Measurements from ENCODE around the gene CDK3. TPM values are rescaled to one million over a fixed set of nuclear protein-coding genes. Genes with fewer than 3 reads are reported as not detected.
A peak's percentile ranks its signal among the peaks of the same experiment; 100 is the strongest.
"Not testable (repeated sequence)": the region's sequence is repeated elsewhere in the genome, so short reads cannot be mapped to it uniquely, and the experiment has no call there.

The CDK3 gene
- total RNA-seq = 4.3 TPM
- long read RNA-seq, partial matches to known transcripts = 0 of 1 reads
- long read RNA-seq, other reads (novel, unspliced or antisense) = 0 of 1 reads

DNA sequence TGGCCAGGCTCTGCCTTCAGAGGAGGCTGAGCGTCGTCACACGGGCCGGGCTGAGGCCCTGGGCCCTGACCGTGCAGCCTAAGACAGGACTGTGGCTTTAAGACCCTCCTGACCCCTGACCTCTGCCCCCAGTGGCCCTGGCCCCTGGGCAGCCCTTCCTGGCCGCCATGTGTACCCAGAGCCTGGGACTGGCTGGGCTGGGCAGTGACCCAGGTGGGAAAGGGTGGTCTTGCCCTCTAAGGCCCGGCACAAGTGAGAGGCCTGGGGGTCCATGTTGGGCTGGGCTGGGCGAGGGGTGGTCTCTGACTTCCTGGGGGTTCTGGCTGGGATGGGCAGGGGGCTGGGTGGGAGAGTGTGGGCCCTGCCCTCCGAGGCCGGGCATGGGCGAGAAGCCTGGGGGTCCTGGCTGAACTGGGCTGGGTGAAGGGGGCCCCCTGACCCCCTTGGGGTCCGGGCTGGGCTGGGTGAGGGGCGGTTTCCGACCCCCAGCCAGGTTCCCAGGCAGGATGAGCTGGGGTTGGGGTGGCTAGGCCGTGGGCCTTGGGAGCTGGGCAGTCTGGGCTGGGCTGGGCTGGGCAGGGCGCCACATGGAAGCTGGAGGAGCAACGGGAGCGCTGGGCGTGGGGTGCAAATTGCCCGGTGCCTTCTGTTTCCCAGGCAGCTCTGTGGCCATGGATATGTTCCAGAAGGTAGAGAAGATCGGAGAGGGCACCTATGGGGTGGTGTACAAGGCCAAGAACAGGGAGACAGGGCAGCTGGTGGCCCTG is at the start of gene CDK3:
CDK3 (plus strand) TSS at position 101 of the 767 bp plus-strand sequence; CDS start at position 672, 571 bp downstream.
- DNase-seq (ENCODE audit: low spot score) = no peak

DNA sequence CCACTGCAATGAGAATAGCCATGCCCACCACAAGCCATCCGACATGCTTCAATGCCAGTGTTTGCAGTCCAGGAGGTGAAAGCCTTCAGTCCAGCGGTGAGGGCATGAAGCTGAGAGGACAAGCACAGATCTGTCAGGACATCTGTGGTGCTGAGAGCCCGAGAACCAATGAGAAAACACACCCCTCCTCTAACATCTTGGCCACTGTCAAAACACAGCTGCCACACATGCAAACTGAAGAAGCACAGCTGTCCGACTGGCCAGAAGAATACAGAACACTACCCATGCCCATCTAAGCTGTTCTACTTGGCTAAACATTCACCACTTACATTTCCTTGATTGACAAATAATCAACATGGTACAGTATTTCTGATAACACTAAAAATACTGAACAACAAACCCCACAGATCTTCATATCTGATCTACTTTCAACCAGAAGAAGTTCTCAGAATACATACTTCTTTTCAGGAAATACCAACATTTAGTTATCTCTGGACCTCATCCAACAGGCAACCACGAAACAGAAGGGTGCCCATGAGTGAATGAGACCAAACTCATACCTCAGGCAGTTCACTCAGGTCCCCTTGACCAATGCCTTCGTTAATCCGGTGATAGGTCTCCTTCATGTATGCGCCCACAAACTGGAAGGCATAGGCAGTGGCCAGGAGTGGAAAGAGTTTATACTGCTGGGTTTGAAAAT is 49.6 kb upstream of the CDK3 start:
- DNase-seq (ENCODE audit: low spot score) = no peak

DNA sequence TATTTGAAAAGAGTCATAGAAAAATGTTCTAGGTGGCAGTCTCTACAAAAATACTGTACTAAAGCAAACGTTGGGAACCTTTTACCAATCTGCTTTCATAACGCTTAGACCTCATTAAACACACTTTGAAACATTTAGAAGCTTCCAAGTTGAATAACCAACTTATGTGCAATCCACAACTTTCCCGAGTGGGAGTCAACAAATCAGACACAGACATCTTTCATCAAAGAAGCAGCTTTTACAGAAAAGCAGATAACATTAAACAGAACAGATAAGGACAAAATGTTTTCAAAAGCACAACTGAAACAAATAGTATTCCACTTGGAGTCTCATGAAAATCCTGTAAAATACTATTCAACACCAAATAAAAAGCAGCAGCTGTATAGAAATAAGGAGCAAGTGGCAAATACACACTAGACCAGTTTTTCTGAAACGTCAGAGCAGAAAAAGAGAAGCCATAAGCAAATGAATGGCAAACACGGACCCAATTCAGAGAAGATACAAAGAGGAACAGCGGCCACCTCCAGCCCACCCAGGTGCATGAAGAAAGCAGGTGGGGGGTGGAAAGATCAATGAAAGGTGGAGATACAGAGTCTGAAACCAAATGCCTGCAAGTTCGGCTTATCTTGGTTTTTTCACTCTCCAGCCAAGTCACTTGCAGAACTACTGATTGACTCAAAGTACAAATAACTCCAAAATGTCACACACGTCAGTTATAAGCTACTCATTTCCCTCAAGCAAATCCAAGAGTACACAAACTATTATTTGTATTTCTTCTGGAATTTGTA is 41.4 kb upstream of the CDK3 start:
- no peak for DNase-seq (ENCODE audit: low spot score)

DNA sequence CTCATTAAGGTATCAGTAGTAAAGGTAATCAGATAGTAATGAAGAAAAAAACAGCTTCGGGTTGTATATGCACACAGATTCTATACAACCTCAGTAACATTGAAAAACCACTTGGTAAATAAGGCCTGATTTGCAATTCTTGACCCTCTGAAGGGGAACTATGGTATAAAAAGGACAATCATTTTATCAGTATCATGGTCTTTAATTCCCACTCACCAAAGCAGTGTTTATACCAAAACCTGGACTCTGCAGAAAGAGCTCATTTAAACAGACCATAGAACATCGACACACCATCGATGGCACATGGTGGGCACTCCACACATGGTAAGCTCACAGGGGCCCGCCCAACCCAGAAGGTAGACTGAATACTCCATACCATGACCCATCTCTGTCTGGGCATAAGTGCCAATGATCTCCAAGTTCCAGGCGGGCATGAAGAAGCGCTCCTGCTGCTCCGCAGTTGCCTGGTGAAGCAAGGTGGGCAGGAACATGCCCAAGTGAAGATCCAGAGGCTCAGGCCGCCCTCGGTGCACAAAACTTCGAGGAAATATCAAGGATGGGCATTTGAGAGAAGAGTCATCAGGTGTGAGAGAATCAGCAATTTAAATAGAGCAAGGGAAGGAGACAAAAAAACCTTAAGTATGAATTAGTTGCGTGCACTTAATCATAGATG is 40.7 kb upstream of the CDK3 start:
- DNase-seq (ENCODE audit: low spot score) = no peak

DNA sequence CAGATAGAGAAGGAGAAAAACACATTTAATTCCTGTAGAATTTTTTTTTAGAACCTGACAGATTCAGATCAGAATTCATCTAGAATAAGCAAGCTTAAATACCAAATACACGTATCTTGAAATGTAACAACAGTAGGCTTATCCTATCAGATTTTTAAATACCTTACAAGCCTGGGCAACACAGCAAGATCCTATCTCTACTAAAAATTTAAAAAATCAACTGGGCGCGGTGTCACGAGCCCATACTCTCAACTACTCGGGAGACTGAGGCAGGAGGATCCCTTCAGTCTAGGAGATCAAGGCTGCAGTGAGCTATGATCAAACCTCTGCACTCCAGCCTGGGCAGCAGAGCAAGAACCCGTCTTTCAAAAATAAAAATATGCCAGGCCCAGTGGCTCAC is 35.2 kb upstream of the CDK3 start:
- DNase-seq (ENCODE audit: low spot score) = no peak

DNA sequence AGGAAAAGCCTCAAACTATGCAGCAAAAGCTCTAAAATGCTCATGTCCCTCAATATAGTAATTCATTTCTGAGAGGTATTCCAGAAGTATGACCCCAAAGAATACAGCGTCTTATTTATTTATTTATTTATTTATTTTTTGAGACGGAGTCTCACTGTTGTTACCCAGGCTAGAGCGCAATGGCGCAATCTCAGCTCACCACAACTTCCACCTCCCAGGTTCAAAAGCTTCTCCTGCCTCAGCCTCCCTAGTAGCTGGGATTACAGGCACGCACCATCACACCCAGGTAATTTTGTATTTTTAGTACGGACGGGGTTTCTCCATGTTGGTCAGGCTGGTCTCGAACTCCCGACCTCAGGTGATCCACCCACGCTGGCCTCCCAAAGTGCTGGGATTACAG is 31.6 kb upstream of the CDK3 start:
- DNase-seq (ENCODE audit: low spot score) = not testable (repeated sequence)

DNA sequence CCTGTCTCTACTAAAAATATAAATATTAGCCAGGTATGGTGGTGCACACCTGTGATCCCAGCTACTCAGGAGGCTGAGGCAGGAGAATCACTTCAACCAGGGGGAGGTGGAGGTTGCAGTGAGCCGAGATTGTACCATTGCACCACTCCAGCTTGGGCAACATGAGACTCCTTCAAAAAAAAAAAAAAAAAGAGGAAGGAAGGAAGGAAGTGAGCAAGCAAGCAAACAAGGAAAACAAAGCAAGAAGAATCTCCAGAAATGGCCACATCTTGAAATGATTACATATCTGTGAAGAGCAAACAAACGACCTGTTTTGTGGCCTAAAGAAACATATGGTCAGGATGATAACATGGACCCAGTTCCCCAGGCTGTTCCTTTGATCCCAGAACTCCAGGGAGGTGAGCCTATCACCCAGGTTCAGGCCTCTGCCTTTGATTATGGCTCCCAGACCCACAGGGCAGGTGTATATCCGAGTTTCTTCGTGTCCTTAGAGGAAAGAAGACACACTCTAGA is 30.6 kb upstream of the CDK3 start:
- DNase-seq (ENCODE audit: low spot score) = peak; percentile 1

DNA sequence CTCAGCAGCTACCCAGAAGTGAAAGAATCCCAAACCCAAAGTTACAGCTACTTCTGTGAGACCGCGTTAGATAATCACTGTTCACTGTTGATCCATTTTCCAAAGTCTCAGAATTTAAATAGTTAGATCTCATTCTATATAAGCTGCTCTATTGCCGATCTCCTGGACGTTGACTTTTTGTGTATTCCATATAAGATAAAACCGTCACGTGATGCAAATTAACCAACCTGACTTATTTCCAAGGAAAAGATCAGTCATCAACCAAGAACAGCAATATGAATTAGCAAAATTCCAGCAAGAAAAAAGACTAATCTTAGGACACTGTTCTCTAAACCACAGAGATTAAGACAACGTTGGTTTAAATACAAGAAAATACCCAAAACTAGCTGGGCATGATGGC is 30.0 kb upstream of the CDK3 start:
- no peak for DNase-seq (ENCODE audit: low spot score)

DNA sequence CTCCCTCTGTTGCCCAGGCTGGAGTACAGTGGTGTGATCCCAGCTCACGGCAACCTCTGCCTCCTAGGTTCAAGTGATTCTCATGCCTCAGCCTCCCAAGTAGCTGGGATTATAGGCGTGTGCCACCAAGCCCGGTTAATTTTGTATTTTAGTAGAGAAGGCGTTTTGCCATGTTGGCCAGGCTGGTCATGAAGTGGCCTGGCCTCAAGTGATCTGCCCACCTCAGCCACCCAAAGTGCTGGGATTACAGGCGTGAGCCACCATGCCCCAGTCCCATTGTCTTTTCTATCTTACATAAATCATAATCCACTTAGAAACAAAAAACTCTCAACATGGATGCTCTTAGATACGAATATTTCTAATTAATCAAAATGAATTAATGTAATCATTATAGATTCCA is 25.5 kb upstream of the CDK3 start:
- DNase-seq (ENCODE audit: low spot score) = peak; percentile 28

DNA sequence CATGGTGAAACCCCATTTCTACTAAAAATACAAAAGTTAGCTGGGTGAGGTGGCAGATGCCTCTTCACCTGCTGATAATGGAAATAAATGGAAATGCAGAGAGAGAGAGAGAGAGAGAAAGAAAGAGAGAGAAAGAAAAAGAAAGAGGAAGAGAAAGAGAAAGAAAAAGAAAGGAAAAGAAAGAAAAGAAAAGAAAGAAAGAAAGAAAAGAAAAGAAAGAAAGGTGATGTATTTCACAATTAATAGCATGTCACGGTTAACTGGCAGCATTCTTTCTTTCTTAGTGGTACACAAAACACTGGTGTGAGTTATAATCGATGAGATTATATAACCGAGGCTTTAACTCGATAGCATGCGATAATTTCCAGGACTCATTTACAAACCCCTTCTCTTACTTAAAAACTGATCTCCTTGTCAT is 24.9 kb upstream of the CDK3 start:
- no peak for DNase-seq (ENCODE audit: low spot score)

DNA sequence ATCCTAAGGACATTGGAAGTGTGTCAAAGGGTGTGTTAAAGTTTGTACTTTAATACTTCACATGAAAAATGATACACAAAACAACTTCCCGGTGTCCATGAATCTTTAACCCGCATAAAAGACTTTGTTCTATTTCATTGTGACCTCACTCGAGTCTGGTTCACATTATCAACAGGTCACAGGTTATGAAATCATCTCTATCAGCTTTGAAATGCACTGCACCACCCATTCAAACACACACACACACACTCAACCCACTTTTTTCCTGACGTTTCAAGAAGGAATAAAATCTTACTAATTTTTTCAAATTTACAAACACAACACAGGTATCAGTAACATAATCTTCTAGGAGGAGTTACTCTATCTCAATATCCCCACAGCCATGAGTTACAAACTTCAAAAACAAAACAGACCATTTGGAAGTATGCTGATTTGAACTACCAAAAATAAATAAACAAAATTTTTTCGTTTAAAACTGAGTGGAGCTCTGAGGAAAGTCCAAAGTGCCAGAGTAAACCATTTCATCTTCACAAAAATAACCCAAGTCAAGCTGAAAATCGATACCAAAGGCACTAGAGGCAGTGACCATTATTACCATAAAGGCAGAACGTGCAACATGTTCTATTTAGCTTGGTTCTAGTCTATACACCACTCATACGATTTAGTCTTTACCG is 24.3 kb upstream of the CDK3 start:
- DNase-seq (ENCODE audit: low spot score) = no peak

DNA sequence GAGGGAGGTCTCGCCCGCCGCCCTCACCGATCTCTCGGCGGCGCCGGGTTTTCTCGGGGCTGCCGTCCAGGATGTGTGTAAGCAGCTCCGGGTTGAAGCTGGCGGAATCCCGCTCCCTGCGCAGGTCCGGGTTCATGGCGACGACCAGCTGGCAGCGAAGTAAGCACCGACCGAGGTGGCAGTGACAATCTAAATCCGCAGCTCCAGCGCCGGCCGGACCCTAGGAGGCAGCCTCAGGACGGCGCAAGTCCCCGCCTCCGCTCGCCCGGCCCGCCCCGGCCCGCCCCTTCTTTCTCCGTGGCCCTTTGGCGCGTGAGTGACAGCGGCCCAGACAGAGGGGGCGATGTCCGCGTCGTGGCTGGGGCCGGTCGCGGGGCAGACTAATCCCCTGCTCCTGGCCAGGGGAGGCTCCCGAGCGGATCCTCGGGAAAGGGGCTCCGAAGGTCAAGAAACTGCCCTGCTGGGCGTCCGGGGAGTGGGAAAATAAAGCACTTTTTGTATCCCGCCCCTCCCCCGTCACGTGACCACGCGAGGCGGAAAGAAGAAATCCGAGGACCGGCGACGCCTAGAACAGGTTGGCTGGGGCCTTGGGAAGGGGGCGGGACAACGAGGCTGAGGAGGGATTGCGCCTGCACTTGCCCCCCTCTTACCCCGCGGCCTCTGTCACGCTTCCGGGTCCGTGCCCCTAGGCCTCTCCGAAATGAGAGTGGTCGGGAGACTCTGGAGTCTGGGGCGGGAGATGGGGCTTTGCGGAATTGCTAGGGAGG is 21.5 kb upstream of the CDK3 start, which contains the start of the genes ACOX1 and TEN1:
ACOX1 (minus strand) TSS at position 229 of the 767 bp plus-strand sequence; CDS start at position 136, 93 bp downstream.
TEN1 (plus strand) TSS at position 303 of the 767 bp plus-strand sequence. CDS start 6,953 bp downstream, outside the sequence.
- DNase-seq (ENCODE audit: low spot score) = peak; percentile 98

DNA sequence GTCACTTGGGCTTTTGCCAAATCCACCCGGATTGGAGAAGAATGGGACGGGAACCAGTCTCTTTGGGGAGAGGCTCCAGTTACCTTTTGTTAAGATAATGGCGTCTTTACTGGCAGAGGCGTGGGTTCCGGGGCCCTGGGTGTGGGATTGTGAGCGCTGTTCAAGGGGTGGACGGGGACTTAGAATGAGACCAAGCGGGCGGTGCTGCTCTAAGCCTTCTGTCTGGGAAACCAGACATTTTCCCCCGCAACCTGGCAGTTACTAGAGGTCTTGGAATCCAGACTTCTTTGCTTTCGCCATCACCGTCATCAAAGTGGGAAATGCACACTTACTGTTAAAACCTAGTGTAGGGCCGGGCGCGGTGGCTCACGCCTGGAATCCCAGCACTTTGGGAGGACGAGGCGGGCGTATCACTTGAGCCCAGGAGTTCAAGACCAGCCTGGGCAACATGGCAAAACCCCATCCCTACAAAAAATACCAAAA is 20.9 kb upstream of the CDK3 start:
- no peak for DNase-seq (ENCODE audit: low spot score)

DNA sequence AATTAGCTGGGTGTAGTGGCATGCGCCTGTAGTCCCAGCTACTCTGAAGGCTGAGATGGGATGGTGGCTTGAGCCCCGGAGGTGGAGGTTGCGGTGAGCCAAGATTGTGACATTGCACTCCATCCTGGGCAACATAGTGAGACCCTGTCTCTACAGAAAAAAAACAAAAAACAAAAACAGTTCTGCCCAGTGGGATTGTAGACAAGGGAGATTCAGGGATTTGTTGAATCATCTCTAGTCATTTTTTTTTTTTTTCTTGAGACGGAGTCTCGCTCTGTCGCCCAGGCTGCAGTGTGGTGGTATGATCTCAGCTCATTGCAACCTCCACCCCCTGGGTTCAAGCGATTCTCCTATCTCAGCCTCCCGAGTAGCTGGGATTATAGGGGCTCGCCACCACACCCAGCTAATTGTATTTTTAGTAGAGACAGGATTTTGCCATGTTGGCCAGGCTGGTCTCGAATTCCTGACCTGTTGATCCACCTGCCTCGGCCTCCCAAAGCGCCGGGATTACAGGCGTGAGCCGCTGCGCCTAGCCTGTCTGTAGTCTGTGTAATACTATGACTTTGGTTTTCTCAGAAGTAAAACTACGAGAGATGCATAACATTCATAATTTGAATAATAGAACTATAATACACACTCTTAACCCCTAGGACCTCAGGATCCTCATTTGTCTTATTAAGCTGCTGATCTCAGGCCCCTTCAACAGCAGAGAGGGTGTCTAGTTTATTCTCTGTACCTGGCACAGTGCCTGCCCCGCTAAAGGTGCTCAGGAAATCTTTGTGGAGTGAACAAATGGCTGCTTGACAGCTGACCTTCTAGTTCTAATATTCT is 20.3 kb upstream of the CDK3 start:
- DNase-seq (ENCODE audit: low spot score) = peak; percentile 14

DNA sequence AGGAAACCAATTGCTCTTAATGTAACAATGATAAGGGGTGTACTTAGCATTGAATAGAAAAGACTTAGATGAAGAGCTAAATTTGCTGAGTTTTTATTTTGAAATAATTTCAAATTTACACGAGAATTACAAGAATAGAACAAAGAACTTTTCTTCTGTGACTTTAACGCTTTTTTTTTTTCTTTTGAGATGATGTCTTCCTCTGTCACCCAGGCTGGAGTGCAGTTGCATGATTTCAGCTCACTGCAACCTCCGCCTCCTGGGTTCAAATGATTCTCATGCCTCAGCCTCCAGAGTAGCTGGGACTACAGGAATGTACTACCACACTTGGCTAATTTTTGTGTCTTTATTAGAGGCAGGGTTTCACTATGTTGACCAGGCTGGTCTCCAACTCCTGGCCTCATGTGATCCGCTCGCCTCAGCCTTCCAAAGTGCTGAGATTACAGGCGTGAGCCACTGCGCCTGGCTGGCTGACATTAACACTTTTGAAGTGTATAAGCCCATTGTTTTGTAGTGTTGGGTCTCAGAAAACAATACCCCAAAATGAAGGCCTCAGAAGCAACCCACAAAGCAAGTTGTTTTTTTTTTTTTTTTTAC is 19.5 kb upstream of the CDK3 start:
- peak; percentile 33 for DNase-seq (ENCODE audit: low spot score)

DNA sequence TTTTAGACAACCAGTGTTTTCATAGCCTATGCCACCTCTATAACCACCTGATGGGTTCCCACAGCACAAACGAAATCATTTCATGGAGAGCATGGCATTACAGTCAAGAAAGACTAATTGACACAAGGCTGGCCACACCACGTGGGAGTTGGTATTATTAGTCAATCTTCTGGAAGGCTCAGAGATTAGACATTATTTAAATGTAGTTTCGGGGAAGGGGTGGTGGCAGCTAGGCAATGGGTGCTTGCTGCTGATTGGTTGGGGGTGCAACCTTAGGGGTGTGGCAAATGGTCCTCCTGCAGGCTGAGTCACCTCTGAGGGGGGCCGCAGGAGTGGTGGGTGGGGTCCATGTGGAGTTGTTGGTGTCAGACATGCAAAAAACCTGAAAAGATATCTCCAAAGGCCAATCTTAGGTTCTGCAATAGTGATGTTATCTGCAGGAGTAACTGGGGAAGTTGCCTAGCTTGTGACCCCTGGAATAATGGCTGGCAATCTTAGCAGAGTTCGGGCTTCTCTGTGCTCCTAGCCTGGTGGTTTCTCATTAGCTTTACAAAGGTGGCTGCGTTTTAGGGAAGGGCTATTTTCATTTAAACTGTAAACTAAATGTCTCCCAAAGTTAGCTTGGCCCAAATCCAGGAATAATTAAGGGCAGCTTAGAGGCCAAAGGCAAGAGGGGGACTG is 17.0 kb upstream of the CDK3 start:
- peak; percentile 51 for DNase-seq (ENCODE audit: low spot score)

DNA sequence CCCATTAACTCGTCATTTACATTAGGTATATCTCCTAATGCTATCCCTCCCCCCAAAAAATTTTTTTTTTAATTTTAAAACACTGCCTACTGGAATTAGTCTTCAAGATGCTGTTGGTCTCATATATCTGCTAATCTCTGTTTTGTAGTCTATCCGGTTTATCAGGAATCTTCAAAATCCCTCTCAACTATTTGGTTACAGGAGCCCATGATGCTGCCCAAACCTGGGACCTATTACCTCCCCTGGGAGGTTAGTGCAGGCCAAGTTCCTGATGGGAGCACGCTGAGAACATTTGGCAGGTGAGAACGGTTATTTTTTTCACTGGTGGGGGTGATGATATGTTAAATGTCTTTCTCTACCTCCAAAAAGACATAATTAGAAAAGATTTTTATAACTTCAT is 14.7 kb upstream of the CDK3 start:
- no peak for DNase-seq (ENCODE audit: low spot score)
